GM21529 (cell line): ENCODE results near the gene ASAP3.

ENCODE experiments used
- ATAC-seq: cut with Tn5 transposase; IDR thresholded peaks from one replicate; pipeline ENCODE4 v1.9.1; 2021; ENCODE audit not compliant: unreplicated experiment

ASAP3 gene

GRCh38 chr1:23424293-23425192 lies 59.4 kb downstream of the ASAP3 start, which contains the start of gene TCEA3:
TSS of gene TCEA3 (minus strand) at chr1:23424748. CDS start at chr1:23424633, 115 bp downstream.
- ATAC-seq = no peak

GRCh38 chr1:23423415-23424292 lies 60.3 kb downstream of the ASAP3 start:
- ATAC-seq = no peak

- ATAC-seq = no peak
Measured at GRCh38 chr1:23422941-23423340, 61.0 kb downstream of the ASAP3 start.

- no peak for ATAC-seq
Measured at GRCh38 chr1:23422241-23422877, 61.6 kb downstream of the ASAP3 start.

- ATAC-seq = no peak
Measured at GRCh38 chr1:23421753-23422240, 62.2 kb downstream of the ASAP3 start.

- ATAC-seq = no peak
Measured at GRCh38 chr1:23421343-23421742, 62.6 kb downstream of the ASAP3 start.

- no peak for ATAC-seq
Measured at GRCh38 chr1:23420778-23421177, 63.2 kb downstream of the ASAP3 start.

GRCh38 chr1:23419180-23419579 lies 64.8 kb downstream of the ASAP3 start:
- ATAC-seq = no peak

GRCh38 chr1:23417570-23417969 lies 66.4 kb downstream of the ASAP3 start:
- no peak for ATAC-seq

- ATAC-seq = no peak
Measured at GRCh38 chr1:23416964-23417363, 67.0 kb downstream of the ASAP3 start.

GRCh38 chr1:23408797-23409290 lies 75.1 kb downstream of the ASAP3 start:
- no peak for ATAC-seq

- no peak for ATAC-seq
Measured at GRCh38 chr1:23407016-23407630, 76.9 kb downstream of the ASAP3 start.

- no peak for ATAC-seq
Measured at GRCh38 chr1:23405946-23406345, 78.0 kb downstream of the ASAP3 start.

- ATAC-seq = no peak
Measured at GRCh38 chr1:23403735-23404486, 80.1 kb downstream of the ASAP3 start.

GRCh38 chr1:23403355-23403734 lies 80.6 kb downstream of the ASAP3 start:
- no peak for ATAC-seq

- no peak for ATAC-seq
Measured at GRCh38 chr1:23403038-23403336, 81.0 kb downstream of the ASAP3 start.

GRCh38 chr1:23402286-23403037 lies 81.5 kb downstream of the ASAP3 start:
- ATAC-seq = no peak

- no peak for ATAC-seq
Measured at GRCh38 chr1:23401313-23401712, 82.7 kb downstream of the ASAP3 start.
